ENCODE data around the gene GNB1L.

DNA sequence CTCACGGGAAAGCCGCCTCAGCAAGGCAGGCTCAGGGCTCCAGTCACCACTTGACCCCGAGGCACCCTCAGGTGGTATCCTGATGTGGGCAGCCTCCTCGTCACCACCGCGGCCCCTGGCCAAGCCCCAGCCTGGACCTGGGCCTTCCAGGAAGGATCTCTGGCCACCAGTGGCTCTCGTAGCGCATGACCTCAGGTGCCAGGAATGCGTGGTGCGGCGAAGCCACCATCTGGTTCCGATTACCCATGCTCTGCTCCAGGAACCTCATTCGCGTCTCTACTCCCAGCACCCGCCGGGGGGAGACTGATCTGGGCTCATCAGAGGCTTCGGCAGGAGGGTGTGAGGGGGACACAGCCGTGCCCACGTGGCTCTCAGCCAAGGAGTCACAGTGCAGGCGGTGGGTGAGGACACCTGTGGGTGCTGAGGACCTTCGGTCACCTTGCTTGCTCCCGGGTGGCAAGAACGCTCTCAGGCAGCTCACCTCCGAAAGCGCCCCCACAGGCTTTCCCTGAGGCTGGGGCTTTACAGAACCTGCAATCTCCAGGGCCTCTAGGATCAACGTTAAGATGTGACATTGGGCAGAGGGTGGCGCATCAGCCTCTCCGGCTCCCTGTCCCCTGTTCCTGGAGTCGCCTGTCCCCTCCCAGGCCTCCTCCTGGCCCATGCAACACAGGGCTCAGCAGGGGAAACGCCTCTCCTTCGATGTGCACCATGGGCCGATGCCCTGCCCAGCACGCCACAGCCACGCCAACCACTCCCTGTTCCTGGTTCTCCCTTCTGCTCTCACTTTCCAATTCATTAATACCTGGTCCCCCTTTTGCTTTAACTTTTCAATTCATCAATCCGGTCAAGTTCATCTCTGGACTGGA is 55.1 kb downstream of the GNB1L start:
- TF ChIP-seq FOXP2 (optimal IDR thresholded peaks at IDR 0.05; ENCODE audit: control extremely low read depth, extremely low read length, insufficient read depth) (no peak), POLR2AphosphoS5 (IDR thresholded peaks at IDR 0.05; ENCODE audit: borderline replicate concordance, low read depth, low read length) (no peak)

All from SK-N-MC (cell line).